ENCODE results near the gene TVP23C. TPM values are rescaled to one million over a fixed set of nuclear protein-coding genes. Genes with fewer than 3 reads are reported as not detected.
"Not testable (repeated sequence)": the region's sequence is repeated elsewhere in the genome, so short reads cannot be mapped to it uniquely, and the experiment has no call there.

The TVP23C gene
- total and polyA plus RNA-seq, 9 donors: 4.9 to 15.6 (median 9.3) TPM

DNA sequence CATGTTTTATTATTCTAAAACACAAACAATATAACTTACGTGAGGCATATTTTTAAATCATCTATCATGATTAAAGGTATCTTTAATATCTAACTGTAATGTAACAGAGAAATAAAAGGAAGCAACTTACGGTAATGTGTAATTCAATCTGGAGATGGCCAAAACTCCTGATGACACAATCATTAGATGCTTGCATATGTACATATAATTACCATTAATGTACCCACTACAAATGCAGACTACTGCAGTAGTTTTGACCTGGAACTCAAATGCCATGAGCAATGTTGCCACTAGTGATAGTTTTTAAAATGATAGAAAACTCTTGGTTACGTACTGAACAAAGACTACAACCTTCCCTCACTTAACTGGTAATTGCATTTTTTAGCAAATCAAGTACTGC lies 30.2 kb downstream of the TVP23C start:
- H3K27ac ChIP-seq (ENCODE audit: low read length); H3K27me3 ChIP-seq (ENCODE audit: control insufficient read depth, insufficient read depth, low read length); H3K9me3 ChIP-seq (replicated peaks; ENCODE audit: control insufficient read depth, low read depth, low read length); H3K36me3 ChIP-seq (ENCODE audit: control insufficient read depth, insufficient read depth, low read length); H3K4me1 ChIP-seq (ENCODE audit: control insufficient read depth, insufficient read depth, low read length); H3K4me3 ChIP-seq (ENCODE audit: low read length); DNase-seq: not testable (repeated sequence)
- no CpG with 5 or more reads among the region's 3 CpGs for WGBS (ENCODE audit: insufficient coverage)

DNA sequence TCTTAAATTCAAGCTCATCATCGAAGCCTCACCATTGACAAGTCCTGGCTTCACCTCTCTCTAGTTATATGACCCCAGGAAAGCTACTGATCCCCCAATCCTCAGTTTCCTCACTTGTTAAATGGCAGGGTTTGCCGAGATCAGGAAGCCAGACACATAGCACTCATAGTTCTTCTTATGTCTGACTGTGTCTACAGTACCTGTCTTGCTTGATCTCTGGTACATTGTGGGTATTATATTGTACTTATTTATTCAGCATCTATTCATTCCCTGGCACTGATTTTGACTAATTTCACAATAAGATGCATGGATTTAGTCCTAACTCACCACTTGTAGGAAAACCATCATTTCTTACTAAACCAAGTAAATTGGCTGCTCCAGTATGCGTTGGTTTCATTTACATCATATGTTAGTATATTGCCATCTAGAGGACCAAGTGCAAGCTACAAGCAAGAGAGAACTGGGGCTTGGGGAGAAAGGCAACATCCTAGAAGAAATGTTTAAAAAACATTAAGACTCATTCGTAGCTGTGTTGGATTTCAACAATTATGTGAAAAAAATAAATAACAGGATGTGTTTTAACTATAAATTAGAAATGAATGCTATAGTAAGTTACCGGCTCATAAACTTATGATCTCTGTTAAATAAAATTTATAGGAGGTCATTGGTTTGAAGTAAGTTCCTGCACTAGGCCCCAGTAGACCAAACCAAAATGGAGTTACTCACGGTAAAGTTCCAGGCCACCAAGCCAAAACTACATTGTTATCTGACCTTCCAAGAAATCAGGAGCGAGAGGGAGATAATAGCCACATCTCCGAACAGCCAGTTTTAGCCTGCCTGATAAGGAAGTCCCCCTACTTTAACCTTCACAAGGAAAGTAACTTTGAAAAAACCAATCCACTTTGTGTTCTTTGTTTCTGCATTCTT lies 36.7 kb downstream of the TVP23C start:
- not testable (repeated sequence) for H3K27ac ChIP-seq (ENCODE audit: low read length); H3K4me3 ChIP-seq (ENCODE audit: low read length); H3K27me3 ChIP-seq (ENCODE audit: control insufficient read depth, insufficient read depth, low read length); H3K4me1 ChIP-seq (ENCODE audit: control insufficient read depth, insufficient read depth, low read length); H3K36me3 ChIP-seq (ENCODE audit: control insufficient read depth, insufficient read depth, low read length); H3K9me3 ChIP-seq (replicated peaks; ENCODE audit: control insufficient read depth, low read depth, low read length)
- peak; percentile 71 for DNase-seq
- WGBS (ENCODE audit: insufficient coverage): no CpG with 5 or more reads among the region's 8 CpGs

DNA sequence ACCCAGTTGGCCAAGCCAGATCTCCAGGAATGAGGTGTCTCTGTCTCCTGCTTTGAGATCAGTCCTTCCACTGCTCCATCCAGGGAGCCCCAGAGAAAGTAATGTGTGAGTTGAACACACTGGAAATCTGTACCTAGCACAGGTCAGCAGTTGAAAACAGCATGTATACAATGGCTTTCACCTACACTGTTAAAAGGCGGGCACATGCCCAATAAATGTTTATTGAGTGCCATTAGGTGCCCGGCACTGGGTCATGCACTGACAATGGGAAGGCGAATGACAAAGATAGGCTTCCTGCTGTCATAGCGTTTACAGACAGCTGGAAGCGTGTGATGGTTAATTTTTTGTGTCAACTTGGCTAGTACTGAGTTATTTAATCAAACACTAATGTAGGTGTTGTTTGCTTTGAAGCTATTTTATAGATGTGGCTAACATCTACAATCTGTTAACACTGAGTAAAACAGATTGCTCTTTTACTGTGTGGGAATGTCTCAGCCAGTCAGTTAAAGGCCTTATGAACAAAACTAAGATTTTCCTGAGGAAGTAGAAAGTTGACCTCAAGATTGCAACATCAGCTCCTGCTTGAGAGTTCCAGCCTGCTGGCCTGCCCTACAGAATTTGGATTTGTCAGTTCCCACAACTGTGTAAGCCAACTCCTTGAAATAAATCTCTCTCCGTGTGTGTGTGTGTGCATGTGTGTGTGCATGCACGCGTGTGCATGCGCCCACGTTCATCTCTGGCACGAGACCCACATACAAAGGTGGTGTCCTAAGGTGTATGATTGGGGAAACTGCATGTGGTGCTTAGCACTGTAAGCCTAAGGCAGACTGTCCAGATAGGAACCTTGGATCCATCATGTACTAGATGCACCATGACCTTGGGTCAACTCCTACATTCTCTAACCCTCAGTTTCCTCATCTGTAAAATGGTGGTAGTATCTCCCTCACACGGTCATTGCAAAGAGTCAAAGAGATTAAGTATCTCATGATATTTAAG lies 38.0 kb downstream of the TVP23C start:
- no CpG with 5 or more reads among the region's 12 CpGs for WGBS (ENCODE audit: insufficient coverage)
- peak; percentile 25 for DNase-seq
- H3K27ac ChIP-seq (ENCODE audit: low read length): not testable (repeated sequence)

DNA sequence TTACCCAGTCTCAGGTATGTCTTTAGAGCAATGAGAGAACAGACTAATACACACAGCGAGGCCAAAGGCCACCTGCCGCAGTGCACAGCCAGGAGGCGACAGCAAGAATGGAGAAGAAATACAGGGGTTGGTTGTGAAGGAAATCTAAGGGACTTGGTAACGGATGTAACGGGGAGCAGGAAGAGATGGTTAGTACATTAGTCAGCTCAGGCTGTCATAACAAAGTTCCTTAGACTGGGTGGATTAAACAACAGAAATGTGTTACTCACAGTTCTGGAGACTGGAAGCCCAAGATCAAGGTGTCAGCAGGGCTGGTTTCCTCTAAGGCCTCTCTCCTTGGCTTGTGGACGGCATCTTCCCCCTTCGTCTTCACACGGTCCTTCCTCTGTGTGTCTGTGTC lies 47.1 kb downstream of the TVP23C start:
- Histone ChIP-seq H3K4me1 (ENCODE audit: control insufficient read depth, insufficient read depth, low read length) (peaks cover 2% of the 10 kb centered on the region), H3K4me3 (ENCODE audit: low read length) (no peak overlapping the region), H3K27ac (ENCODE audit: low read length) (no peak overlapping the region), H3K36me3 (ENCODE audit: control insufficient read depth, insufficient read depth, low read length) (peaks cover 20% of the 10 kb centered on the region), H3K9me3 (replicated peaks; ENCODE audit: control insufficient read depth, low read depth, low read length) (no peaks in the 10 kb centered on the region), H3K27me3 (ENCODE audit: control insufficient read depth, insufficient read depth, low read length) (no peaks in the 10 kb centered on the region)
- DNase-seq: no peak
- WGBS (ENCODE audit: insufficient coverage): 98% methylated on average over 8 of the region's 8 CpGs

More for the DNA sequence above, 38.0 kb downstream of the TVP23C start:
- not testable (repeated sequence) for H3K9me3 ChIP-seq (replicated peaks; ENCODE audit: control insufficient read depth, low read depth, low read length); H3K4me1 ChIP-seq (ENCODE audit: control insufficient read depth, insufficient read depth, low read length); H3K4me3 ChIP-seq (ENCODE audit: low read length); H3K27me3 ChIP-seq (ENCODE audit: control insufficient read depth, insufficient read depth, low read length); H3K36me3 ChIP-seq (ENCODE audit: control insufficient read depth, insufficient read depth, low read length)

DNA sequence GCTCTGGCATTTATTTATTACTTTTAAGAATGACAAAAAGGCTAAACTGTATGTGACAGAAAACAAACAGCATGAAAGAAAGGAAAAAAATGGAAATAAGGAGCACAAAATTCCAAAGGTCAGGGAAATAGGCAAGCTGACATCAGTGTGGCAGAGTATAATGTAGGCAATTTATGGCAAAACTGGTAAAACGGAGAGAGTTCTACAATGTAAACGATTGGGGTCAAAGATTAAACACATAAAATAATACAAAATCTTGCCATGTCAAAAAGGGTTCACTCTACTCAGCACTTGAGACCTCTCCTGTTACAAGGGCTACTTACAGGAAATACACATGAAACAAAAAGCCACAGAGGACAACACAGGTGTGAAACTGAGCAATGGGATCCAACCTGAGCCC lies 48.8 kb downstream of the TVP23C start:
- peaks cover 2% of the 10 kb centered on the region for H3K4me1 ChIP-seq (ENCODE audit: control insufficient read depth, insufficient read depth, low read length)
- peaks cover 24% of the 10 kb centered on the region for H3K36me3 ChIP-seq (ENCODE audit: control insufficient read depth, insufficient read depth, low read length)
- DNase-seq: no peak
- no peak overlapping the region for H3K27ac ChIP-seq (ENCODE audit: low read length)
- no peak overlapping the region for H3K4me3 ChIP-seq (ENCODE audit: low read length)
- H3K9me3 ChIP-seq (replicated peaks; ENCODE audit: control insufficient read depth, low read depth, low read length): no peaks in the 10 kb centered on the region
- H3K27me3 ChIP-seq (ENCODE audit: control insufficient read depth, insufficient read depth, low read length): no peaks in the 10 kb centered on the region
- no CpG with 5 or more reads among the region's 2 CpGs for WGBS (ENCODE audit: insufficient coverage)

DNA sequence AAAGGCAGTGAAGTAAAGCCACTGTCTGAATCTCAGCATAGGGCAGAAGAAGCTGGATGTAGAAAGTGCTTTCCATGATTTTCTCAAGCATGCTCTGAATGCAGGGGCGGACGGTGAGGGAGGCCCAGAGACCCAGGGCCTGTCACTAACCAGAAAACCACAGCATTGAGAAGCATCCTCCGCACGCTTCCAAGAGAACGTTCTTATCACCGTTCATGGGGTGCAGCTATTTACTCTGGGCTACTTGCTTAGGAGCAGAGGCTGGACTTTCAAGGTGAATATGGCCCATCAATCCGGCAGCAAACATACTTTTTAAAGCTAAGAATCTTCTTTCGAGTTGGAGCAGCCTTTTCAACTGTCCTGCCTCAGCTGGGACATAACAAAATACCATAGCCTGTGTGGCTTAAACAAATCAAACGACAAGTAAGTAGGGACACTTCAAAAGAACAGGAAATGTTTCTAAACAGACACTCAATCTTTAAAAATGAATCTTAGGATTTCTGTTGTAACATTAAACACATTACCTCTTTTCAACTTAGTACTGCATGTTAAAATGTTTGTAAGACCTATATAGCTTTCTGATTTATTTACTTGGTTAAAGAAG lies 49.3 kb downstream of the TVP23C start:
- H3K27me3 ChIP-seq (ENCODE audit: control insufficient read depth, insufficient read depth, low read length): no peaks in the 10 kb centered on the region
- 74% methylated on average over 7 of the region's 9 CpGs for WGBS (ENCODE audit: insufficient coverage)
- no peak overlapping the region for H3K4me3 ChIP-seq (ENCODE audit: low read length)
- H3K36me3 ChIP-seq (ENCODE audit: control insufficient read depth, insufficient read depth, low read length): peaks cover 24% of the 10 kb centered on the region
- H3K27ac ChIP-seq (ENCODE audit: low read length): no peak overlapping the region
- DNase-seq: no peak
- H3K4me1 ChIP-seq (ENCODE audit: control insufficient read depth, insufficient read depth, low read length): peaks cover 2% of the 10 kb centered on the region
- no peaks in the 10 kb centered on the region for H3K9me3 ChIP-seq (replicated peaks; ENCODE audit: control insufficient read depth, low read depth, low read length)

DNA sequence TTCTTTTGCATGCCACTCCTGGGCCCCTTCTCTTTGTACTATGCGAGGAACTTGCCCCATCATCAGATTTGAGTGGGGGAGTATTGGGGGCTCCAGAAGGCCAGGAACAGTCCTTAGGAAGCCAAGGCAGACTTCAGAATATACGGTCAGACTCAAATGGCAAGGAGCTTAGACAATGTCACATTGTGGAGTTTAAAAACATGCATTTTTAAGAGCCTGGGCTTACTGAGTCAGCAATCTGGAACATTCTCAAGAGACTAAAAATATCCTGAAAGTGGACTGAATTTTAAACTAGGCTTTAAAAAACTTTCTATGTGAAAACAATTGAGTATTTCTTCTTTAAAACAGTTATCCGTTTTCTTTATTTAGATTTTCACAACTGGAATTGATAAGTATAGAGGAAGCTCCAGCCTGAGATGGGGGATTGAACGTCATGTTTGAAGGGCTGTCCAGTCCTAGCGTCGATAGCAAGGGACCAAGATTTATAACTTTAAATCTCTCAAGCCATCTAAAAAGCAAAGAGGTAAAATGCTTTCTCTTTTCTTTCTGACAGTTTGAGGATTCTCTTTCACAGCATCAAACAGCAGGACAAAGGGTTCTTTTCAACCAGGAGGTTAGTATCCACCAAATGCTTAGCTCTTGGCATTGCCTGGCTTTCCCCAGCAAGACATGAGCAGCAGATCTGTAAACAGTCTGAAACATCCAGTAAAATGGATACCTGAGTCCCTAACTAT lies 50.1 kb downstream of the TVP23C start:
- H3K4me3 ChIP-seq (ENCODE audit: low read length): no peak overlapping the region
- DNase-seq: peak; percentile 59
- no peaks in the 10 kb centered on the region for H3K27me3 ChIP-seq (ENCODE audit: control insufficient read depth, insufficient read depth, low read length)
- peaks cover 2% of the 10 kb centered on the region for H3K4me1 ChIP-seq (ENCODE audit: control insufficient read depth, insufficient read depth, low read length)
- WGBS (ENCODE audit: insufficient coverage): 20% methylated on average over 1 of the region's 6 CpGs
- H3K9me3 ChIP-seq (replicated peaks; ENCODE audit: control insufficient read depth, low read depth, low read length): no peaks in the 10 kb centered on the region
- H3K27ac ChIP-seq (ENCODE audit: low read length): no peak overlapping the region
- peaks cover 24% of the 10 kb centered on the region for H3K36me3 ChIP-seq (ENCODE audit: control insufficient read depth, insufficient read depth, low read length)

DNA sequence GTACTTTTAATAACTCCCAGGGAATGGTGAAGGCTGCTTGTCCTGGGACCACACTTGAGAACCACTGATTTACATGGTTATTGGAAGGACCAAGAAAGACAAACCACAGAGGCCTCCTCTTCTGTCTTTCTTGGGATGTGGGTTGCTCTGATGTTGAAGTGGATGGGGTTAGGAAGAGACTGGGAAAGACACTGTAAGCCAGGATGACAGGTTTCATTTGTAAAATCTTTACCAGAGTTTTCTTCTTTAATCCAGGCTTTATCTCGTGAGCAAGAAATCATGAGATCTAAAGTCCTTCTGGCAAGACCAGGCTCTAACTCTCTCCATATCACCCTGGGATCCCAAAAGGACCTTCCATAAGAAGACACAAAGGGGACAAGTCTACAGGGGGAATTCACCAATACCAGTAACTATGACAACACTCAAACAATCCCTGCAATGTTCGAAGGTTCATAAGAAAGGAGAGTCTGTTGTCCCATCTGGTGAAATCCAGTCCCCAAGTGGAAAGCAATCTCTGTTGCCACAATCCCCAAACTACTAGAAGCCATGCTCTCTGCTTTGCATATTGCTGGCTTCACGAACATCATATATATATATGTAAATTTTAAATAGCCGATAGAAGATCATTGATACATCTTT lies 51.1 kb downstream of the TVP23C start:
- no CpG with 5 or more reads among the region's 4 CpGs for WGBS (ENCODE audit: insufficient coverage)
- Histone ChIP-seq H3K36me3 (ENCODE audit: control insufficient read depth, insufficient read depth, low read length) (peaks cover 24% of the 10 kb centered on the region), H3K27ac (ENCODE audit: low read length) (no peak overlapping the region), H3K4me3 (ENCODE audit: low read length) (no peak overlapping the region), H3K4me1 (ENCODE audit: control insufficient read depth, insufficient read depth, low read length) (peaks cover 2% of the 10 kb centered on the region), H3K9me3 (replicated peaks; ENCODE audit: control insufficient read depth, low read depth, low read length) (no peaks in the 10 kb centered on the region), H3K27me3 (ENCODE audit: control insufficient read depth, insufficient read depth, low read length) (no peaks in the 10 kb centered on the region)
- DNase-seq: no peak

DNA sequence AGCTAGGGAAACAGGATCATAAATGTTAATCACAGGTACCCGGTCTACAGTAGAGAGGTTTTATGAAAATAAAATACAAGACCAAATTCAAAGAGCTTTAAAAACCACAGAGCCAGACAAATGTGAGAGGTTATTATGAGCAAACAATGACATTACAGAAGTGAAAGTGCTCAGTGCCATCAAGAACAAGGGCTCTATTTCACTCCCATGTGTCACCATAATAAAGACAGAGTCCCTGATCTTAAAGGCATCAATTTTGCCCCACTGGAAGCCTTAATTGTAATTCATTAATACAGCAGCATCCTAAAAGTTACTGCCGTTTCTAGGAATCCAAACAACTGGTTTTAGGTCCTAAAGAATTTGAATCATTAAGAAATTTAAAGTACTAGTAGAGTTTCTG lies 52.1 kb downstream of the TVP23C start:
- H3K9me3 ChIP-seq (replicated peaks; ENCODE audit: control insufficient read depth, low read depth, low read length): no peaks in the 10 kb centered on the region
- no peak overlapping the region for H3K27ac ChIP-seq (ENCODE audit: low read length)
- H3K4me3 ChIP-seq (ENCODE audit: low read length): no peak overlapping the region
- WGBS (ENCODE audit: insufficient coverage): no CpG with 5 or more reads among the region's 2 CpGs
- H3K36me3 ChIP-seq (ENCODE audit: control insufficient read depth, insufficient read depth, low read length): peaks cover 17% of the 10 kb centered on the region
- peaks cover 2% of the 10 kb centered on the region for H3K4me1 ChIP-seq (ENCODE audit: control insufficient read depth, insufficient read depth, low read length)
- DNase-seq: no peak
- H3K27me3 ChIP-seq (ENCODE audit: control insufficient read depth, insufficient read depth, low read length): no peaks in the 10 kb centered on the region
